H9 (cell line): ENCODE measurements around the gene MLANA. TPM values are rescaled to one million over a fixed set of nuclear protein-coding genes. Genes with fewer than 3 reads are reported as not detected.
A peak's percentile ranks its signal among the peaks of the same experiment; 100 is the strongest.

Experiments used
- DNase-seq: peaks from one replicate; pipeline ENCODE4 v3.0.0-alpha.2; 2017
- H2AFZ ChIP-seq: one replicate; pipeline ENCODE4 v1.6.1; 2013; ENCODE audit warnings: mild to moderate bottlenecking, low read length, control low read depth, moderate library complexity
- H2AK5ac ChIP-seq: 2 replicates; pipeline ENCODE4 v1.6.1; 2013; ENCODE audit warnings: low read length, control low read depth, mixed read lengths; ENCODE audit not compliant: insufficient read length
- H2BK120ac ChIP-seq: one replicate; pipeline ENCODE4 v1.6.1; 2013; ENCODE audit warnings: low read depth, mild to moderate bottlenecking, low read length, control low read depth, inconsistent platforms; ENCODE audit not compliant: poor library complexity, severe bottlenecking
- H2BK12ac ChIP-seq: 2 replicates; pipeline ENCODE4 v1.6.1; 2013; ENCODE audit warnings: low read length, control low read depth, mixed read lengths, low read depth; ENCODE audit not compliant: insufficient read length
- H2BK15ac ChIP-seq: 2 replicates; pipeline ENCODE4 v1.6.1; 2013; ENCODE audit warnings: low read depth, low read length, control low read depth
- H2BK20ac ChIP-seq: one replicate; pipeline ENCODE4 v1.6.1; 2013; ENCODE audit warnings: low read depth, mild to moderate bottlenecking, low read length, control low read depth, inconsistent platforms; ENCODE audit not compliant: poor library complexity, severe bottlenecking
- H2BK5ac ChIP-seq: 2 replicates; pipeline ENCODE4 v1.6.1; 2013; ENCODE audit warnings: low read length, control low read depth, mixed read lengths; ENCODE audit not compliant: insufficient read length
- H3K14ac ChIP-seq: 2 replicates; pipeline ENCODE4 v1.6.1; 2013; ENCODE audit warnings: low read length, control low read depth; ENCODE audit not compliant: insufficient read depth
- H3K18ac ChIP-seq: 2 replicates; pipeline ENCODE4 v1.6.1; 2013; ENCODE audit warnings: low read depth, mild to moderate bottlenecking, mixed read lengths, low read length, control low read depth; ENCODE audit not compliant: insufficient read length
- H3K23ac ChIP-seq: 2 replicates; pipeline ENCODE4 v1.6.1; 2013; ENCODE audit warnings: low read length, control low read depth, mixed read lengths, low read depth; ENCODE audit not compliant: insufficient read length
- H3K23me2 ChIP-seq: 2 replicates; pipeline ENCODE4 v1.6.1; 2013; ENCODE audit warnings: low read depth, mild to moderate bottlenecking, mixed read lengths, low read length, control low read depth; ENCODE audit not compliant: insufficient read length, poor library complexity, severe bottlenecking
- H3K27ac ChIP-seq: 2 replicates; pipeline ENCODE4 v1.5.1; 2013; ENCODE audit warnings: low read length, control low read depth, mixed read lengths, low read depth; ENCODE audit not compliant: insufficient read length
- H3K27me3 ChIP-seq: 2 replicates; pipeline ENCODE4 v1.6.1; 2013; ENCODE audit warnings: low read length, control low read depth, inconsistent platforms; ENCODE audit not compliant: insufficient read depth
- H3K4ac ChIP-seq: 2 replicates; pipeline ENCODE4 v1.6.1; 2013; ENCODE audit warnings: low read depth, mild to moderate bottlenecking, control low read depth, inconsistent platforms, low read length, moderate library complexity
- H3K4me1 ChIP-seq: 2 replicates; pipeline ENCODE4 v1.6.1; 2013; ENCODE audit warnings: low read length, control low read depth, inconsistent platforms; ENCODE audit not compliant: insufficient read depth
- H3K4me2 ChIP-seq: 2 replicates; pipeline ENCODE4 v1.6.1; 2013; ENCODE audit warnings: low read length, control low read depth, mixed read lengths; ENCODE audit not compliant: insufficient read length, insufficient read depth
- H3K56ac ChIP-seq: 2 replicates; pipeline ENCODE4 v1.6.1; 2013; ENCODE audit warnings: low read depth, mild to moderate bottlenecking, mixed read lengths, low read length, control low read depth; ENCODE audit not compliant: insufficient read length
- H3K79me1 ChIP-seq: 2 replicates; pipeline ENCODE4 v1.6.1; 2013; ENCODE audit warnings: low read depth, mild to moderate bottlenecking, moderate library complexity, low read length, control low read depth, inconsistent platforms; ENCODE audit not compliant: insufficient read depth, poor library complexity, severe bottlenecking
- H3K79me2 ChIP-seq: 2 replicates; pipeline ENCODE4 v1.6.1; 2013; ENCODE audit warnings: low read length, control low read depth, inconsistent platforms; ENCODE audit not compliant: insufficient read depth
- H3K9ac ChIP-seq: 2 replicates; pipeline ENCODE4 v1.6.1; 2013; ENCODE audit warnings: low read length, control low read depth, mixed read lengths; ENCODE audit not compliant: insufficient read length; ENCODE audit errors: extremely low read depth
- H3K9me3 ChIP-seq: one replicate; pipeline ENCODE4 v1.6.1; 2013; ENCODE audit warnings: low read depth, low read length, inconsistent platforms; ENCODE audit not compliant: control insufficient read depth
- H3T11ph ChIP-seq: one replicate; pipeline ENCODE4 v1.6.1; 2013; ENCODE audit warnings: mild to moderate bottlenecking, low read length, control low read depth, inconsistent platforms
- H4K20me1 ChIP-seq: one replicate; pipeline ENCODE4 v1.6.1; 2013; ENCODE audit not compliant: control insufficient read depth, insufficient read length, insufficient read depth
- H4K5ac ChIP-seq: 2 replicates; pipeline ENCODE4 v1.6.1; 2013; ENCODE audit warnings: low read depth, mild to moderate bottlenecking, mixed read lengths, low read length, control low read depth; ENCODE audit not compliant: insufficient read length
- H4K8ac ChIP-seq: replicated peaks from 2 replicates; pipeline ENCODE4 v1.6.1; 2013; ENCODE audit warnings: low read length, control low read depth, mixed read lengths, low read depth; ENCODE audit not compliant: insufficient read length
- H4K91ac ChIP-seq: 2 replicates; pipeline ENCODE4 v1.6.1; 2013; ENCODE audit warnings: low read depth, mild to moderate bottlenecking, moderate library complexity, mixed read lengths, low read length, control low read depth; ENCODE audit not compliant: insufficient read length
- H3K27ac Mint-ChIP-seq, 3 experiments: 2 replicates in 2 of 3; 3 replicates in 1 of 3; pipeline ENCODE4 v1.8.0; 2020 to 2021; ENCODE audit warnings: mixed read lengths in 3 of 3, mild to moderate bottlenecking in 1 of 3, moderate library complexity in 1 of 3
- H3K27me3 Mint-ChIP-seq: 2 replicates; pipeline ENCODE4 v1.8.0; 2021; ENCODE audit warnings: low read depth, mild to moderate bottlenecking, moderate library complexity, mixed read lengths
- H3K36me3 Mint-ChIP-seq, 3 experiments: 2 replicates in 2 of 3; 3 replicates in 1 of 3; pipeline ENCODE4 v1.8.0; 2020 to 2021; ENCODE audit warnings: low read depth in 3 of 3, mixed read lengths in 3 of 3; ENCODE audit not compliant: insufficient read depth in 1 of 3
- H3K4me1 Mint-ChIP-seq, 2 experiments: 2 replicates each; pipeline ENCODE4 v1.8.0; 2020; ENCODE audit warnings: mixed read lengths in 2 of 2
- H3K4me3 Mint-ChIP-seq, 2 experiments: 2 replicates in 1 of 2; 3 replicates in 1 of 2; pipeline ENCODE4 v1.8.0; 2020 to 2021; ENCODE audit warnings: mild to moderate bottlenecking in 2 of 2, mixed read lengths in 2 of 2, moderate library complexity in 1 of 2
- H3K9me3 Mint-ChIP-seq, 2 experiments: 2 replicates in 1 of 2; 3 replicates in 1 of 2; pipeline ENCODE4 v1.8.0; 2020; ENCODE audit warnings: mild to moderate bottlenecking in 2 of 2, mixed read lengths in 2 of 2, moderate library complexity in 1 of 2
- WGBS: extraction: QIAGEN DNeasy Blood & Tissue Kit; methylation state at CpG from one replicate; pipeline ENCODE4 v1.1.7; 2013; ENCODE audit warnings: missing lambda C conversion rate, low lambda C conversion rate, mixed read lengths; ENCODE audit not compliant: insufficient read length; ENCODE audit errors: extremely low coverage; 5-methylcytosine and 5-hydroxymethylcytosine counted together
- total RNA-seq: library from RNA; stranded (reverse); gene quantifications from 2 replicates; pipeline ENCODE4 v1.2.1, GENCODE V29; 2021
- TF ChIP-seq, protein P1 (sequence below): fragments of 200-600 bp; sonication (generic); conservative IDR thresholded peaks from 3 replicates; pipeline ENCODE4 v1.8.0; 2021; ENCODE audit warnings: antibody characterized with exemption, mild to moderate bottlenecking

The MLANA gene
- total RNA-seq, 1 experiment from 2014 or later: not detected

DNA sequence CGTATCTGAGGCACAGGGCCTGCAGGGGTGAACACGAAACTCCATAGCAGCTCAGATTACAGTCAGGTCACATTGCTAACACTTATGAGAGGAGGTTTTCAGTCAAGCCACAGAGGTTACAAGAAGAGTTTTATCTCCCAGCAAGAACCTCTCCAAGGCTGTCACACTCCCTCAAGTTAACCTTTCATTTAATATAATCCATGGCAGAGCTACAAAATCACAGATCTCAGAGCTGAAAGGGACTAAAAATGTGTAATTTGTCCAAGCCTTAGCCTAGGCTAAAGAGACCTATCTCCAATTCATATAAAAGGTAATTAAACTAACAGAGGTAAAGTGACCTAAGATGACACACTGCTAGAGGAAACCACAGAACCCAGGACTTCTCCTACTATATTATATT lies 57.2 kb downstream of the MLANA start:
- H3K36me3 Mint-ChIP-seq: no peaks in the 10 kb centered on the region
- H3K27ac Mint-ChIP-seq: peak overlapping the region in 2 of 3 experiments; percentile 36 to 83; a peak in 2 of 7 replicates

More for the DNA sequence above, 57.2 kb downstream of the MLANA start:
- Histone ChIP-seq H3K27ac (no peak overlapping the region), H2AK5ac (no peak overlapping the region), H3K4me2 (no peak overlapping the region), H3K14ac (no peak overlapping the region), H3K27me3 (no peaks in the 10 kb centered on the region), H3K9me3 (no peaks in the 10 kb centered on the region), H2BK20ac (no peak overlapping the region), H3K4me1 (no peaks in the 10 kb centered on the region), H3K56ac (no peak overlapping the region), H2BK120ac (no peak overlapping the region), H3K18ac (no peak overlapping the region), H3K79me2 (no peaks in the 10 kb centered on the region), H2BK15ac (no peak overlapping the region), H3K23ac (no peak overlapping the region), H4K8ac (no peak overlapping the region), H3T11ph (no peak overlapping the region), H3K79me1 (no peaks in the 10 kb centered on the region), H3K23me2 (no peaks in the 10 kb centered on the region), H3K4ac (no peak overlapping the region), H2BK5ac (no peak overlapping the region), H2BK12ac (no peak overlapping the region), H4K91ac (no peak overlapping the region), H4K5ac (no peak overlapping the region), H2AFZ (no peak overlapping the region), H3K9ac (no peak overlapping the region), H4K20me1 (no peaks in the 10 kb centered on the region)
- no peak overlapping the region for H3K4me3 Mint-ChIP-seq
- no peaks in the 10 kb centered on the region for H3K9me3 Mint-ChIP-seq
- TF ChIP-seq, protein P1, sequence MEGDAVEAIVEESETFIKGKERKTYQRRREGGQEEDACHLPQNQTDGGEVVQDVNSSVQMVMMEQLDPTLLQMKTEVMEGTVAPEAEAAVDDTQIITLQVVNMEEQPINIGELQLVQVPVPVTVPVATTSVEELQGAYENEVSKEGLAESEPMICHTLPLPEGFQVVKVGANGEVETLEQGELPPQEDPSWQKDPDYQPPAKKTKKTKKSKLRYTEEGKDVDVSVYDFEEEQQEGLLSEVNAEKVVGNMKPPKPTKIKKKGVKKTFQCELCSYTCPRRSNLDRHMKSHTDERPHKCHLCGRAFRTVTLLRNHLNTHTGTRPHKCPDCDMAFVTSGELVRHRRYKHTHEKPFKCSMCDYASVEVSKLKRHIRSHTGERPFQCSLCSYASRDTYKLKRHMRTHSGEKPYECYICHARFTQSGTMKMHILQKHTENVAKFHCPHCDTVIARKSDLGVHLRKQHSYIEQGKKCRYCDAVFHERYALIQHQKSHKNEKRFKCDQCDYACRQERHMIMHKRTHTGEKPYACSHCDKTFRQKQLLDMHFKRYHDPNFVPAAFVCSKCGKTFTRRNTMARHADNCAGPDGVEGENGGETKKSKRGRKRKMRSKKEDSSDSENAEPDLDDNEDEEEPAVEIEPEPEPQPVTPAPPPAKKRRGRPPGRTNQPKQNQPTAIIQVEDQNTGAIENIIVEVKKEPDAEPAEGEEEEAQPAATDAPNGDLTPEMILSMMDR: no peak
- H3K4me1 Mint-ChIP-seq: peaks cover 6% of the 10 kb centered on the region in 2 experiments
- no CpG with 5 or more reads among the region's 2 CpGs for WGBS
- no peak for DNase-seq
- no peaks in the 10 kb centered on the region for H3K27me3 Mint-ChIP-seq
